ENCODE measurements around the gene GATAD2A. TPM values are rescaled to one million over a fixed set of nuclear protein-coding genes. Genes with fewer than 3 reads are reported as not detected.

GATAD2A gene
- total and polyA plus RNA-seq, 2 of the 8 experiments (the other 6 are each of a cell fraction or from before 2014, with no cell fraction given): 38.4 to 205 TPM

- WGBS, 2 experiments (ENCODE audit: extremely low coverage in 1 of 2, insufficient coverage in 1 of 2, insufficient read length in 1 of 2, insufficient replicate concordance in 2 of 2, low coverage in 1 of 2, low lambda C conversion rate in 2 of 2, missing lambda C conversion rate in 1 of 2): 84% methylated on average over 9 of the region's 9 CpGs; no CpG with 5 or more reads in 1 of the 2 experiments
- no peak overlapping the region for H3K4me2 ChIP-seq (ENCODE audit: insufficient read depth in 1 of 2, low read depth in 2 of 2, low read length in 2 of 2)
- H2BK5ac ChIP-seq (ENCODE audit: low read depth, low read length): no peak overlapping the region
- peaks cover 2% of the 10 kb centered on the region; the same call in 1 of the 2 replicates for H3K23me2 ChIP-seq (ENCODE audit: low read depth, low read length)
- no peak overlapping the region for H3K4ac ChIP-seq (replicated peaks; ENCODE audit: insufficient read length, low read depth, low read length)
- ChIA-PET CTCF (ENCODE audit: partially characterized antibody) (interaction anchor here (0.7 to 3.7 kb wide), 4 partner anchors 10 to 101 kb away, joined by 3 to 13 read pairs (median 5); no protein-coding TSS in a partner anchor), POLR2A (ENCODE audit: partially characterized antibody) (no interaction called here)
- TF ChIP-seq TBP (IDR thresholded peaks at IDR 0.05; ENCODE audit: low read depth, low read length): no peak
- TF ChIP-seq CTBP2 (IDR thresholded peaks at IDR 0.05; ENCODE audit: borderline replicate concordance, insufficient read depth, insufficient read length, low read length): no peak
- no peak for TF ChIP-seq BACH1 (IDR thresholded peaks at IDR 0.05; ENCODE audit: low read length)
- TF ChIP-seq SP4 (IDR thresholded peaks at IDR 0.05; ENCODE audit: low read length): no peak
- FAIRE-seq (no peak), DNase-seq (ENCODE audit: low read depth in 1 of 2, low spot score in 2 of 2) (no peak)
- no peaks in the 10 kb centered on the region for H3K27me3 ChIP-seq (replicated peaks in 1 of 4; ENCODE audit: control insufficient read depth in 3 of 4, extremely low read depth in 1 of 4, insufficient read depth in 3 of 4, low read length in 3 of 4)
- no peaks in the 10 kb centered on the region for H3K9me3 ChIP-seq (ENCODE audit: insufficient read depth in 2 of 2, low read depth in 1 of 2, low read length in 1 of 2)
- no peak overlapping the region for H2BK120ac ChIP-seq (replicated peaks; ENCODE audit: low read depth, low read length)
- peaks cover 3% of the 10 kb centered on the region for H3K79me1 ChIP-seq (ENCODE audit: low read depth, low read length)
- peaks cover 0 to 2% (median 0%) of the 10 kb centered on the region in 4 experiments; a peak in 3 of 7 replicates for H3K4me1 ChIP-seq (replicated peaks in 1 of 4; ENCODE audit: control insufficient read depth in 3 of 4, insufficient read depth in 4 of 4, low read length in 3 of 4)
- H2BK15ac ChIP-seq (ENCODE audit: low read length): no peak overlapping the region
- no peak overlapping the region; a peak in 1 of 7 replicates for H3K9ac ChIP-seq (replicated peaks in 1 of 4; ENCODE audit: extremely low read depth in 1 of 4, low read depth in 3 of 4, low read length in 3 of 4)
- no peak overlapping the region for H3K23ac ChIP-seq (ENCODE audit: insufficient read length)
- H3K27ac ChIP-seq (ENCODE audit: low read depth, low read length): no peak overlapping the region
- no peak overlapping the region for H2AK5ac ChIP-seq (ENCODE audit: low read depth, low read length)
- no peak overlapping the region for H3K14ac ChIP-seq (ENCODE audit: insufficient read length)
- no peak overlapping the region for H4K91ac ChIP-seq (replicated peaks; ENCODE audit: insufficient read length, low read length)
- H2AFZ ChIP-seq (ENCODE audit: low read length): no peak overlapping the region
- H4K5ac ChIP-seq (ENCODE audit: insufficient read length, low read depth, low read length): no peak overlapping the region
- no peaks in the 10 kb centered on the region for H3K36me3 ChIP-seq (ENCODE audit: control insufficient read depth in 2 of 4, insufficient read depth in 4 of 4, low read length in 3 of 4)
- H4K8ac ChIP-seq (ENCODE audit: extremely low read depth, insufficient read depth, low read length): no peak overlapping the region
- H3K79me2 ChIP-seq (ENCODE audit: control insufficient read depth in 1 of 2, insufficient read depth in 2 of 2, low read length in 2 of 2): peaks cover 0 to 16% of the 10 kb centered on the region in 2 experiments; a peak in 1 of 4 replicates
- H3K18ac ChIP-seq (ENCODE audit: extremely low read depth, low read length): no peak overlapping the region
- no peak overlapping the region for H3K56ac ChIP-seq (replicated peaks; ENCODE audit: insufficient read length, low read depth, low read length)
- H2BK12ac ChIP-seq (ENCODE audit: low read depth, low read length): no peak overlapping the region
- H2BK20ac ChIP-seq (ENCODE audit: low read length): no peak overlapping the region
- peaks cover 0 to 4% of the 10 kb centered on the region in 2 experiments for H4K20me1 ChIP-seq (replicated peaks in 1 of 2; ENCODE audit: control insufficient read depth in 1 of 2, insufficient read depth in 2 of 2, low read length in 2 of 2)
- no peak overlapping the region for H3K4me3 ChIP-seq (ENCODE audit: extremely low read depth in 1 of 4, insufficient read depth in 2 of 4, low read depth in 3 of 4, low read length in 4 of 4)
Observed at GRCh38 chr19:19399733-19400433, 5.6 kb upstream of the GATAD2A start.

Measured in H1 (cell line).